ENCODE measurements around the gene PCDHGC4. TPM values are rescaled to one million over a fixed set of nuclear protein-coding genes. Genes with fewer than 3 reads are reported as not detected.

The PCDHGC4 gene
- polyA plus RNA-seq (2011; rRNA removed) (0.49 TPM in 2 replicates), polyA minus RNA-seq (2011; rRNA and poly(A)+ RNA removed) (5.5 and 5.6 TPM in 2 replicates)

DNA sequence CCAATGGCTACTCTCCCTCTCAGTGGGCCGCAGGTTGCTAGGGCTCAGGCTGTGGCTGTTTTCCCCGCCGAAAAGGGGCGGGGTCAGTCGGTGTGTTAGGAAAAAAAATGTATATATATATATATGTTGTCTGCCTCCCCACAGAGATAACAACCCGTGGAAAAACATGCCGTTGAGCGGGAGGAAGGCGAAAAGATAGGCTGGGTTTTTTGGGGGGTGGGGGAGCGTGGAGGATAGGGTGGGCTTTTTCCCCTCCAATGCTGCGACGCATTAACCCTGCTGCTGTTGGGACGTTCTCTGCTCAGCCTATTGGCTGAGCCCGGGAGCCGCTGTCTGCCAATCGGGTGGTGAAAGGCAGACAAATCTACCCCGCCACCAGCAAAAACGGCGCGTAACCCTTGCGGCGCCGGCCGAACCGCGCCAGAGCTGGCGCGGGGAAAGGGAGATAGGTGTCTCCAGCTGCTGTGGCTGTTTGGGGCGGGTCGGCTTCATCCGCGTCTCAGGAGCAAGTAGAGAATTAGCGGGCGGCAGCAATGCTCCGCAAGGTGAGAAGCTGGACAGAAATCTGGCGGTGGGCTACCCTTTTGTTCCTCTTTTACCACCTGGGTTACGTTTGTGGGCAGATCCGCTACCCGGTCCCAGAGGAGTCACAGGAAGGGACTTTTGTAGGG, at the start of gene PCDHGC4:
PCDHGC4 (plus strand) TSS at position 390 of the 671 bp plus-strand sequence; CDS start at position 534, 144 bp downstream.
- 0 out of 2 replicates have a peak within 1 kb of the TSS, but pooled peaks have one; percentile 13 for H3K4me3 ChIP-seq (ENCODE audit: low read depth, low read length)
- TF ChIP-seq, protein P1, sequence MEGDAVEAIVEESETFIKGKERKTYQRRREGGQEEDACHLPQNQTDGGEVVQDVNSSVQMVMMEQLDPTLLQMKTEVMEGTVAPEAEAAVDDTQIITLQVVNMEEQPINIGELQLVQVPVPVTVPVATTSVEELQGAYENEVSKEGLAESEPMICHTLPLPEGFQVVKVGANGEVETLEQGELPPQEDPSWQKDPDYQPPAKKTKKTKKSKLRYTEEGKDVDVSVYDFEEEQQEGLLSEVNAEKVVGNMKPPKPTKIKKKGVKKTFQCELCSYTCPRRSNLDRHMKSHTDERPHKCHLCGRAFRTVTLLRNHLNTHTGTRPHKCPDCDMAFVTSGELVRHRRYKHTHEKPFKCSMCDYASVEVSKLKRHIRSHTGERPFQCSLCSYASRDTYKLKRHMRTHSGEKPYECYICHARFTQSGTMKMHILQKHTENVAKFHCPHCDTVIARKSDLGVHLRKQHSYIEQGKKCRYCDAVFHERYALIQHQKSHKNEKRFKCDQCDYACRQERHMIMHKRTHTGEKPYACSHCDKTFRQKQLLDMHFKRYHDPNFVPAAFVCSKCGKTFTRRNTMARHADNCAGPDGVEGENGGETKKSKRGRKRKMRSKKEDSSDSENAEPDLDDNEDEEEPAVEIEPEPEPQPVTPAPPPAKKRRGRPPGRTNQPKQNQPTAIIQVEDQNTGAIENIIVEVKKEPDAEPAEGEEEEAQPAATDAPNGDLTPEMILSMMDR (IDR thresholded peaks at IDR 0.05; ENCODE audit: insufficient read depth, low read depth, low read length) = no peak
- no peaks in the 10 kb centered on the region for H3K27me3 ChIP-seq (ENCODE audit: control insufficient read depth, insufficient read depth, low read length)
- DNase-seq (ENCODE audit: low read depth) = no peak
- ChIA-PET POLR2A (no interaction called here), CTCF (interaction anchor here (1.0 to 2.6 kb wide), 5 partner anchors 8 to 73 kb away, joined by 3 to 6 read pairs (median 5); no protein-coding TSS in a partner anchor)
- peaks cover 9% of the 10 kb centered on the region; the same call in 1 of the 2 replicates for H3K36me3 ChIP-seq (ENCODE audit: control insufficient read depth, insufficient read depth, low read length)

DNA sequence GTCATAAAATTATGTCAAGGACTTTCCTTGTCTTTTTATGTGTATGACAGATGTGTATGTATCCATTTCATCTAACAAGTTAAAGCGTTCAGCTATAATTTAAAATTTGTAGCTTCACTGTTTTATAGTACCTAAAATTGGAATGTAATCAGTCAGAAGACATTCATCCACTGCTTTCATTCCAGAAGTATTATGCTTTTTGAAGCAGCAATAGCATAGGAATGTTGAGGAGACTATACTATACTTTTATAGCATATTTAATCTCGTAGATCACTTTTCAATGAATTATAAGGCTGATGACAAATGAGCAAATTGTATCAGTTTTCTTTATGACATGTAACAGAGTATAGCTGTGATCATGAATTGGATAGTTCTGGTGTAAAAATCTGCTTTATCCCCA, 47.6 kb upstream of the PCDHGC4 start:
- TF ChIP-seq, protein P1 (IDR thresholded peaks at IDR 0.05; ENCODE audit: insufficient read depth, low read depth, low read length) = no peak
- H3K4me3 ChIP-seq (ENCODE audit: low read depth, low read length) = no peak overlapping the region
- H3K27me3 ChIP-seq (ENCODE audit: control insufficient read depth, insufficient read depth, low read length) = no peaks in the 10 kb centered on the region
- H3K36me3 ChIP-seq (ENCODE audit: control insufficient read depth, insufficient read depth, low read length) = peaks cover 3% of the 10 kb centered on the region; the same call in 1 of the 2 replicates
- DNase-seq (ENCODE audit: low read depth) = no peak
- ChIA-PET POLR2A (no interaction called here), CTCF (interaction anchor here (0.6 to 1.9 kb wide), 6 partner anchors 20 to 126 kb away, joined by 3 to 9 read pairs (median 4); partner anchors contain the start of gene PCDHGB7)

DNA sequence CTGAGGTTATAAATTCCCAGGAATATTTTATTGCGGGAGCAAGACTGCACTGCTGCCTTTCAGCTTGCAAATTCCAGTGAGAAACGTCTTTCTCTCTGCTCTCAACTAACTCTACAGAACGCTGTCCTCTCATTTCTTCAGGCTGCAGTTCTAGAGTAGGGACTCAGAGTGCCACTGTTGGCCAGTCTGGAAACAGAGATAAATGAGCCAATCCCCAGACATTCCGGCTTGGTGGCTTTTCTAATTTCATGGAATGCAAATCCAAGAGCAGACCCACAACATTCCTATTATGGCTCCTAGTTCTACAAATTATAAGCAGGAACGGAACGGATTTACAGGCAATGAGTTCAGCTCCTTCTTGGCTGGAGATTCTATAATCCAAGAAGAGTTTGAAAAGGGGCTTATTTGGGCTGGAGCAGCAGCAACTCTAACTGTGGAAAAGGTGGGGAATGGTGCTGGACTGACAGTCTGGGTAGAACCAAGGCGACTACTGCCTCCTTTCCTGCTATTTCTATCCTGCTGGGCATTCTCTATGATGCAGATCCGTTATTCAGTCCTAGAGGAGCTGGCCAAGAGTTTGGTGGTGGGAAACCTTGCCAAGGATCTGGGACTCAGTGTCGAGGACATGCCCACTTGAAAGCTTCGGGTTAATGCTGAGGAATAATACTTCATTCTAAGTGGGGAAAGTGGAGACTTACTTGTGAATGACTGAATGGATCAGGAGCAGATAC, 45.3 kb upstream of the PCDHGC4 start:
- no peak for DNase-seq (ENCODE audit: low read depth)
- TF ChIP-seq, protein P1 (IDR thresholded peaks at IDR 0.05; ENCODE audit: insufficient read depth, low read depth, low read length) = no peak
- H3K27me3 ChIP-seq (ENCODE audit: control insufficient read depth, insufficient read depth, low read length) = no peaks in the 10 kb centered on the region
- ChIA-PET POLR2A (no interaction called here), CTCF (interaction anchor here (0.7 to 2.1 kb wide), 9 partner anchors 9 to 125 kb away, joined by 3 to 10 read pairs (median 4); partner anchors contain the start of genes PCDHGA12, PCDHGB7 and PCDHGC3)
- H3K36me3 ChIP-seq (ENCODE audit: control insufficient read depth, insufficient read depth, low read length) = peaks cover 3% of the 10 kb centered on the region; the same call in 1 of the 2 replicates
- no peak overlapping the region for H3K4me3 ChIP-seq (ENCODE audit: low read depth, low read length)

DNA sequence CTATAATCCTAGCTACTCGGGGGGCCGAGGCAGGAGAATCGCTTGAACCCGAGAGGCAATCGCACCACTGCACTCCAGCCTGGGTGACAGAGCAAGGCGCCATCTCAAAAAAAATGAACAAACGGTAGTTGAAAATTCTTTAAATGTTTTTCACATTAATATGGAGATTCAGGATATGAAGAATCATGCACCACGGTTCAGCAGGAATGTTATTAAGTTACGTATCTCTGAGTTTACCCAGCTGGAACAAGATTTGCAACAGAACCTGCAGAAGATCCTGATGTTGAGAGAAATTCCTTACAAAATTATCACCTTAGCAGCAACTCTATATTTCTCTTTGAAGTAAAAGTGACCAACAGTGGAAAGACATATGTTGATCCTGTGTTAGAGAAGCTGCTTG, 44.5 kb upstream of the PCDHGC4 start:
- no peak for DNase-seq (ENCODE audit: low read depth)
- POLR2A ChIA-PET = no interaction called here
- TF ChIP-seq, protein P1 (IDR thresholded peaks at IDR 0.05; ENCODE audit: insufficient read depth, low read depth, low read length) = no peak
- no peaks in the 10 kb centered on the region for H3K27me3 ChIP-seq (ENCODE audit: control insufficient read depth, insufficient read depth, low read length)
- CTCF ChIA-PET = interaction anchor here (0.7 to 2.1 kb wide), 7 partner anchors 10 to 124 kb away, joined by 3 to 10 read pairs (median 4); partner anchors contain the start of genes PCDHGA12 and PCDHGC3
- H3K4me3 ChIP-seq (ENCODE audit: low read depth, low read length) = no peak overlapping the region
- peaks cover 3% of the 10 kb centered on the region; the same call in 1 of the 2 replicates for H3K36me3 ChIP-seq (ENCODE audit: control insufficient read depth, insufficient read depth, low read length)

Data from BJ (cell line).